HG02623 (cell line): ENCODE measurements around the gene NQO2.

Source experiments
- ATAC-seq: cut with Tn5 transposase; IDR thresholded peaks from one replicate; pipeline ENCODE4 v1.9.1; 2021; ENCODE audit warnings: moderate library complexity; ENCODE audit not compliant: unreplicated experiment

Gene NQO2

GRCh38 chr6:2999618-3000557 is at the start of gene NQO2:
NQO2 (plus strand) TSS chr6:2999894; CDS start chr6:3006553, 6,659 bp downstream.
- peak; percentile 66 for ATAC-seq

GRCh38 chr6:2950713-2951112 is 49.0 kb upstream of the NQO2 start:
- no peak for ATAC-seq

- ATAC-seq: no peak
Observed at GRCh38 chr6:2951728-2952127, 48.0 kb upstream of the NQO2 start.

- no peak for ATAC-seq
Observed at GRCh38 chr6:2952557-2953095, 47.1 kb upstream of the NQO2 start.

- ATAC-seq: no peak
Observed at GRCh38 chr6:2953098-2953497, 46.6 kb upstream of the NQO2 start.

- no peak for ATAC-seq
Observed at GRCh38 chr6:2956930-2957685, 42.6 kb upstream of the NQO2 start.

- no peak for ATAC-seq
Observed at GRCh38 chr6:2957696-2958330, 41.9 kb upstream of the NQO2 start.

- ATAC-seq: no peak
Observed at GRCh38 chr6:2958331-2958711, 41.4 kb upstream of the NQO2 start.

- ATAC-seq: no peak
Observed at GRCh38 chr6:2958776-2959175, 40.9 kb upstream of the NQO2 start.

- ATAC-seq: no peak
Observed at GRCh38 chr6:2959909-2960719, 39.6 kb upstream of the NQO2 start.

- ATAC-seq: no peak
Observed at GRCh38 chr6:2960935-2961334, 38.8 kb upstream of the NQO2 start.

- no peak for ATAC-seq
Observed at GRCh38 chr6:2961506-2961905, 38.2 kb upstream of the NQO2 start.

GRCh38 chr6:2962004-2962403 is 37.7 kb upstream of the NQO2 start:
- no peak for ATAC-seq

- ATAC-seq: no peak
Observed at GRCh38 chr6:2962636-2963035, 37.1 kb upstream of the NQO2 start.

GRCh38 chr6:2963756-2964155 is 35.9 kb upstream of the NQO2 start:
- ATAC-seq: no peak

GRCh38 chr6:2964793-2965505 is 34.7 kb upstream of the NQO2 start:
- no peak for ATAC-seq

GRCh38 chr6:2966347-2966746 is 33.3 kb upstream of the NQO2 start:
- no peak for ATAC-seq

GRCh38 chr6:2967936-2968335 is 31.8 kb upstream of the NQO2 start:
- no peak for ATAC-seq

- no peak for ATAC-seq
Observed at GRCh38 chr6:2968600-2969135, 31.0 kb upstream of the NQO2 start.

GRCh38 chr6:2969549-2969948 is 30.1 kb upstream of the NQO2 start:
- ATAC-seq: no peak
